NCI-H2196 (cell line): ENCODE results near the gene LPCAT1.

Experiments used
- DNase-seq: peaks from one replicate; lab custom pipeline; 2025; ENCODE audit not compliant: unreplicated experiment; lab: John Stamatoyannopoulos, UW

LPCAT1 gene

GRCh38 chr5:1555011-1555807, 31.4 kb upstream of the LPCAT1 start:
- peak; percentile 95 for DNase-seq

GRCh38 chr5:1554410-1554967, 30.7 kb upstream of the LPCAT1 start:
- no peak for DNase-seq

DNA sequence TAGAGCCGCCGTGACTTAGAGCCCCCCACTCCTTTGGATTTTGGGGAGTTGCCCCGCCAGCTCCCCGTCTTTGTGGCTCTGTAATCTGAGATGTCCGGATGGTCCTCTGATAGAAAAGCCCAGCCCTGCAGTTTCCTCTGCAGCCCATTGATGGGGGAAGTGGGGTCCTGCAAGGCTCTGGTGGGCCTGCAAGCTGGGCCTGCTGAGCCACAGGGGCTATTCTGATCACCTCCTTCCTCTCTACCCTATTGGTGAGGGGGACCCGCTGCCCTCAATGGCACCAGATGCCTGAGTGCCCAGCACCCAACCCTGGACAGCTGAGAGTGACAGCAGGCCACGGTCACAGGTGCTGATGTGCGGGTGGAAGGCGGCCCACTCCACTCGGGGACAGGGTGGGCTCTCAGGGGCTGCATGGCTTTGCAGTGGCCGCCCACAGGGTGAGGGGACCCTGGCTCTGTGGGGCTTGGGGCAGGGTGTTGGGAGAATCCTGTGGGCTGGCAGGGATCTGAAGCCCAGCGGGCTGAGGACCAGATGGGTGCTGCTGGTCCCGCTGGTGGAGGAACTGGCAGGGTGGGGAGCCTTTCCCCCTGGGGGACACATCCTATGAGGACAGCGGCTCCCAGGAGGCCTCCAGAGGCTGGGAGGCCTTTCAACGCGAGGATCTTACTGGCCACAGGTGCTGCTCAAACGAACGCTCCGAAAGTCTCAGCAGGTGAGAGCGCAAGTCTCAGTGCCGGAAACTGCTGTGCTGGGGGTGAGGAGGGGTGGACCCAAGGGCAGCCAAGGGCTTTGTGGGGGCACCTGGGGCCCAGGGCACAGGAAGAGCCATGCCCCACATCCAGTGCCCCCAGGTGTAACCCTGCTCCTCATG, 30.0 kb upstream of the LPCAT1 start:
- no peak for DNase-seq

GRCh38 chr5:1552521-1553255, 28.9 kb upstream of the LPCAT1 start:
- DNase-seq = peak; percentile 21

DNA sequence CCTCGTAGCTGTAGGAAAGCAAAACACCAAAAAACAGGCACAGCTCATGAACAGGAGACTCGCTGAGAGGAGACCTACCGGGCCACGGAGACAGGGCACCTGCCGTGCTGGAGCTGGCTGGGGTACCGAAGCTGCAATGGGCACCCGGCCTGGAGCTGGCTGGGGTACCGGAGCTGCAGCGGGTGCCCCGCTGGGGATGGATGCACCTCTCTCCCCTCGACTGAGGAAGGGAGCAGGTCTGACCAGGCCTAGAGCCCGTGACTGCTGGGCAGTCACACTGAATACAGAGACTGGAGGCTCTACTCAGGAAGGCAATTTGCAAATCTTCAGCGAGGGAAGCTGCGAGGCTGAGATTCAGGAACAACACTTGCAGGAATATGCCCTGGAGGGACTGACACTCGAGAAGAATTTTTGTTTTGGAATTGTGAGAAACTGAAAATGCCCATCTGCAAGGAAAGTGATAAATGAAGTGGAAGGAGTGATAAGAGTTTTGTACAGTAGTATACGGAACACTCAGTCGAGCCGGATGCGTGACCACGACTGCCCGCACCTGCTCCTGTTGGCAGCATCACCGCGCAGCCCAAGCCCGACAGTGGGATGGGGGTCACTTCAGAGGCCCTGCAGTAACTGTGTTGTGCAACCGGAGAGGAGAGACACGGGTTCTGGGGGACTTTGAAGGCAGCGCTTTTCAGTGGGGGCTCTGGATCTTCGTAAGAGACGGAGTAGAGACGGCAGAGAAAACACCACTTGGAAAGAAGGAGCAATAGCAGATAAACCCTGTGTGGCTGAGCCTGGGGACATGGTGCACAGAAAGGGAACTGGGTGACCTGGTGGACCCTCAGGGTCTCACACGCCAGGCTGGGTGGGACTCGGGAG, 27.9 kb upstream of the LPCAT1 start:
- DNase-seq = no peak

GRCh38 chr5:1550287-1551076, 26.7 kb upstream of the LPCAT1 start:
- DNase-seq = no peak

DNA sequence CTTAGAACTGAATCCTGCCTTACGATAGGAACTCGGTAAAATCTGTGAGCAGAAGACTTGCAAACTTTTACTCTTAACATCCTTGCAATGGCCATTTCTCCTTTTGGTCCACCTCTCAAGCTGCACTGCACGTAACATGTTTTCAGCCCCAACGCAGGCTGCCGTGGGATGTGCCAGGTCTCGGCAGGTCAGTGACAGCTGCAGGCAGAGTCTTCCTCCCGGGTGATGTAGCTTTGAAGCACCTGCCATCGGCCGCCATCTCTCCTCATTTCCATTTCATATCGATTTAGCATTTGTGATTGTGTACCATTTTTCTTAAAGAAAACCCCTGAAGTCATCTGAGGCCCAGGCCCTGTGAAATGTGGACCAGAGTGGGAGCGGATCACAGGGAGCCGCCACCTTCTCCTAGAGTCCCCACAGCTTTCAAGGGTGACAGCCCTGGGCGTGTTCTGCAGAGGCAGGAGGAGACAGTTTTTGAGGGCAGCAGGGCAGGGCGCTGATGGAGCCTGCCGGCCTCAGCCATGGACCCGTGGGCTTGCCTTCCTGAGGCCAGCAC, 25.8 kb upstream of the LPCAT1 start:
- no peak for DNase-seq

- no peak for DNase-seq
Measured at GRCh38 chr5:1548702-1549474, 25.1 kb upstream of the LPCAT1 start.

- DNase-seq = no peak
Measured at GRCh38 chr5:1547655-1548054, 23.9 kb upstream of the LPCAT1 start.

DNA sequence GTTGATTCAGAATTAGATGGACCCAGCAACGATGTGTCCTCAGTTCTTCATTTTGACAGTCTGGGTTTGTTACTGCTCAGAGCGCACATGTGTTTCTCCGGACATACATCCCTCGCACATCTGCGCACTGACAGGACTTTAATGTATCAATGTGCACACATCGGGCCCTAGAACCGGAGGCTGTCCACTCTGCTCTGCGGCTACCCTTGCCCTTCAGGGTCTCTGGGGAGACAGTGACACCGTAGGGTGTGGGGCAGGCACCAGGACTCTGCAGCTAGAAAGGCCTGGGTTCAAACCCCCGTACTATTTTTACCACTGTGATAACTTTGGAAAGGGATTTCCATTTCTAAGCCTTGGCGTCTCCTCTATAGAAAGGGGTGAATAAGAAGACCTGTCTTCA, 23.5 kb upstream of the LPCAT1 start:
- DNase-seq = no peak

DNA sequence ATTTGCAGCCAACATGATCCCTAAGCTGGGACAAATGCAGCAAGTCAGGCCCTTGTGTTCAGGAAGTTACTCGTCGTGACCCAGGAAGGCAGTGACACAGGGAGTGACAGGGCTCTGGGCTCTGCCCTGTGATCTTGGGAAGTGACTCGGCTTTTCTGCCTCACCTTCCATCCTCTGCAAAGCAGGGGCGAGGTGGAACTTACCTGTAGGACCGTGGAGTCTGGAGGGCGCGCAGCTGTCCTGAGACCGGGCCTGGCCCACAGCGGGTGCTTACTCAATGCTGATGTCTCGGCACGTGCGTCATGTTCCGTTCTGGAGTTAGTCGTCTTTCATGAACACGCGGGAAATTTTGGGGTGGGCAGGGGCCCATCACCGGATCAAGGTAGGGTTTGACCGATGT, 22.8 kb upstream of the LPCAT1 start:
- DNase-seq = no peak

- peak; percentile 95 for DNase-seq
Measured at GRCh38 chr5:1545805-1546355, 22.1 kb upstream of the LPCAT1 start.

DNA sequence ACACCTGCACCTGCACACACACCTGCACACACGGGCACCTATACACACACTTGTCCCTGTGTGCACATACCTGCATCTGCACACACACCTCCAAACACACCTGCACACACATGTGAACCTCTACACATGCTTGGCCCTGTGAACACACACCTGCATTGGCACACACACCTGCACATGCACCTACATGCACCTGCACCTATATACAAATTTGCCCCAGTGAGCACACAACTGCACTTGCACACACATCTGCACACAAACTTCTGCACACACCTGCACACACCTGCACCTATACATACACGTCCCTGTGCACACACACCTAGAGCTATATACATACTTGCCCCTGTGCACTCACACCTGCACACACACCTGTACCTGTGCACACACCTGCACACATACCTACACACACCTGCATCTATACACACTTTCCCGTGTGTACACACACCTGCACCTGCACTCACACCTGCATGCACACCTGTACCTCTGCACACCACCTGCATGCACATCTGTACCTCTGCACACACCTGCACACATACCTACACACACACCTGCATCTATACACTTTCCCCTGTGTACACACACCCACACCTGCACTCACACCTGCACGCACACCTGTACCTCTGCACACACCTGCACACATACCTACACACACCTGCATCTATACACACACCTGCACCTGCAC, 21.5 kb upstream of the LPCAT1 start:
- no peak for DNase-seq

- DNase-seq = no peak
Measured at GRCh38 chr5:1544294-1544961, 20.7 kb upstream of the LPCAT1 start.

GRCh38 chr5:1543398-1544293, 19.9 kb upstream of the LPCAT1 start:
- no peak for DNase-seq

DNA sequence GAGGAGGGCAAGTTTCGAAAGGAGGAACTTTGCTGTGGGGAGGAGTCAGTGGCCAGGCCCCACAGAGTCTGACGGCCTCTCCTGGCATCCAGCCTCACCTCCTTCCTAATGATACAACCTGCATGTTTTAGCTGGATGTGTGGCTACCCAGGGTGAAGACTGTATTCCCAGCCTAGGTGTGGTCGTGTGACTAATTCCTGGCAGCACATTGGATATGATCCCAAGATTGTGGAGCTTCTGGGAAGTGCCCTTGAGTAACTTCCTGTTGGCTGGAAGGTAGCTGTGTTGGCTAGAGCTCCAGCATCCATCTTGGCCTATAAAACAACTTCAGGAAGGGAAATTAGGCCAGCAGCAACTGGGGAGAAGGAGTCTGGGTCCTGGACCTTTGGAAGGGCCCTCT, 19.0 kb upstream of the LPCAT1 start:
- DNase-seq = peak; percentile 41
